Prostate gland (tissue), 2 donors: Measurements from ENCODE around the gene REPIN1.

Experiments
- CTCF ChIP-seq, 4 experiments: fragments of 200-600 bp in 2 of 4; fragments of 450-650 bp in 2 of 4; sonication (generic) in 2 of 4; IDR thresholded peaks; 1 replicate in 3 of 4; 2 replicates in 1 of 4; pipeline ENCODE4 v1.5.1; 2016 to 2019; ENCODE audit warnings: antibody characterized with exemption in 4 of 4, mild to moderate bottlenecking in 2 of 4, moderate library complexity in 2 of 4
- POLR2A ChIP-seq: fragments of 450-650 bp; IDR thresholded peaks from one replicate; pipeline ENCODE4 v1.6.1; 2016; ENCODE audit warnings: antibody characterized with exemption, mild to moderate bottlenecking
- POLR2AphosphoS5 ChIP-seq: sonication (generic); formaldehyde crosslinking; IDR thresholded peaks from one replicate; pipeline ENCODE4 v1.6.1; 2017; ENCODE audit warnings: antibody characterized with exemption

- peak; percentile 36 to 84 (median 80) for TF ChIP-seq CTCF (IDR thresholded peaks at IDR 0.05)
- TF ChIP-seq POLR2A: no peak
- peak; percentile 44 for TF ChIP-seq POLR2AphosphoS5
Observed at GRCh38 chr7:150420987-150421674, 52.5 kb downstream of the REPIN1 start.
